ENCODE measurements around the gene NUP62. TPM values are rescaled to one million over a fixed set of nuclear protein-coding genes. Genes with fewer than 3 reads are reported as not detected.
A peak's percentile ranks its signal among the peaks of the same experiment; 100 is the strongest.

The NUP62 gene
- polyA plus RNA-seq, 1 of the 3 experiments (the other 2 are of a cell fraction), result 16.2 TPM

DNA sequence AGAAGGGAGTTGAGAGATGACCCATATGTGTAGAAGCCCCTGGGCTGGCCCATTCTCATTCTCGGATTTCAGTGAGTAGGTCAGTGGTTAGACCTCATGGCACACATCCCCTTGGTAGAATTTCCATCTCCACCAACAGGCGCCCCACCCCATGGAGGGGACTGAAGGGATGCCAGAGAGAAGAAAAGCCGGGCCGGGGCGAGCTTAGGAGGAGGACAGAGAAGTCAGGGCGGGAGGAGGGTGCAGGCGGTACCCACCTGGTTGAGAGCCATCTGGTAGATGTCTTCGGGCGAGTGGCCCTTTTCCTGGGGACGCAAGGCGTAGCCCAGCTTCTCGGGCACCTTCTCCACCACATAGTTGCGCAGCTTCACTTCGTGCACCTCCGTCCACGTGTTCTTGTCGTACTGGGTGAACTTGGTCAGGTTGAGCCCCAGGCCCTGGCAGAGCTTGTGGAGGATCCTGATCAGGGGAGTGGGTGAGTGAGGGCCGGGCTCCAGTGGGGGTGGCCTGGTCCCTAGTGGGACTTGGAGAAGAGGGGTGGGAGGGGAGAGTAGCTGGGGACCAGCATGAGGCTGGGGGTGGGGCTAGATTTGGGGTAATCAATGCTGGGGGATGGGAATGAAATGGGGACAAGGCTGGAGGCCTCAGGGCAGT lies 35.2 kb downstream of the NUP62 start (continued):
- TF ChIP-seq ELF1 (IDR thresholded peaks at IDR 0.05) (no peak), RAD21 (IDR thresholded peaks at IDR 0.05; ENCODE audit: low read length) (no peak), CHD2 (IDR thresholded peaks at IDR 0.05; ENCODE audit: low read length, partially characterized antibody) (no peak)
- TF ChIP-seq, protein P1, sequence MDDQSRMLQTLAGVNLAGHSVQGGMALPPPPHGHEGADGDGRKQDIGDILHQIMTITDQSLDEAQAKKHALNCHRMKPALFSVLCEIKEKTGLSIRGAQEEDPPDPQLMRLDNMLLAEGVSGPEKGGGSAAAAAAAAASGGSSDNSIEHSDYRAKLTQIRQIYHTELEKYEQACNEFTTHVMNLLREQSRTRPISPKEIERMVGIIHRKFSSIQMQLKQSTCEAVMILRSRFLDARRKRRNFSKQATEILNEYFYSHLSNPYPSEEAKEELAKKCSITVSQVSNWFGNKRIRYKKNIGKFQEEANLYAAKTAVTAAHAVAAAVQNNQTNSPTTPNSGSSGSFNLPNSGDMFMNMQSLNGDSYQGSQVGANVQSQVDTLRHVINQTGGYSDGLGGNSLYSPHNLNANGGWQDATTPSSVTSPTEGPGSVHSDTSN (IDR thresholded peaks at IDR 0.05), result no peak
- TF ChIP-seq, protein P2, sequence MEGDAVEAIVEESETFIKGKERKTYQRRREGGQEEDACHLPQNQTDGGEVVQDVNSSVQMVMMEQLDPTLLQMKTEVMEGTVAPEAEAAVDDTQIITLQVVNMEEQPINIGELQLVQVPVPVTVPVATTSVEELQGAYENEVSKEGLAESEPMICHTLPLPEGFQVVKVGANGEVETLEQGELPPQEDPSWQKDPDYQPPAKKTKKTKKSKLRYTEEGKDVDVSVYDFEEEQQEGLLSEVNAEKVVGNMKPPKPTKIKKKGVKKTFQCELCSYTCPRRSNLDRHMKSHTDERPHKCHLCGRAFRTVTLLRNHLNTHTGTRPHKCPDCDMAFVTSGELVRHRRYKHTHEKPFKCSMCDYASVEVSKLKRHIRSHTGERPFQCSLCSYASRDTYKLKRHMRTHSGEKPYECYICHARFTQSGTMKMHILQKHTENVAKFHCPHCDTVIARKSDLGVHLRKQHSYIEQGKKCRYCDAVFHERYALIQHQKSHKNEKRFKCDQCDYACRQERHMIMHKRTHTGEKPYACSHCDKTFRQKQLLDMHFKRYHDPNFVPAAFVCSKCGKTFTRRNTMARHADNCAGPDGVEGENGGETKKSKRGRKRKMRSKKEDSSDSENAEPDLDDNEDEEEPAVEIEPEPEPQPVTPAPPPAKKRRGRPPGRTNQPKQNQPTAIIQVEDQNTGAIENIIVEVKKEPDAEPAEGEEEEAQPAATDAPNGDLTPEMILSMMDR (IDR thresholded peaks at IDR 0.05), result no peak

DNA sequence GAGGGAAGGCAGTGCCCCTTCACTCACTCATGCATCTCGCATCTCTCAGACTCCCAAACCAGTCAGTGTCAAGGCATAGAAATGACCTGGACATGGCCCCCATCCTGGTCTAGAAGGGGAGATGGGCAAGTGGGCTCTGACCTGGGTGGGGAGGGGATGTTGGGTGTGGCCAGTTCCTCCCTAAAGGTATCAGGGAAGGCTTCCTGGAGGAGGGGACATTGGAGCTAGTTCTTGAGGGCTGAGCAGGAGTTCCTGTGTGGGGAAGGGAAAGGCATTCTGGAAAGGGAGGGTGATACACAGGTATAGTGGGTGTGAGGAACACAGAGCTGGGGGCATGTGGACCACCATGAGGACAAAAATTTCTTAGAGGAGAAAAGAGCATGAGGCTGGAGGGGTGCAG lies 36.6 kb downstream of the NUP62 start:
- no peaks in the 10 kb centered on the region for H3K36me3 ChIP-seq (replicated peaks in 1 of 2; ENCODE audit: control insufficient read depth in 1 of 2, insufficient read depth in 2 of 2, low read length in 1 of 2)
- no peaks in the 10 kb centered on the region for H4K20me1 ChIP-seq (ENCODE audit: insufficient read depth)
- WGBS (ENCODE audit: low lambda C conversion rate), result 100% methylated on average over 1 of the region's 1 CpG
- no peak overlapping the region for H3K4me2 ChIP-seq
- no peaks in the 10 kb centered on the region for H3K79me2 ChIP-seq (ENCODE audit: insufficient read depth)
- TF ChIP-seq, protein P3, sequence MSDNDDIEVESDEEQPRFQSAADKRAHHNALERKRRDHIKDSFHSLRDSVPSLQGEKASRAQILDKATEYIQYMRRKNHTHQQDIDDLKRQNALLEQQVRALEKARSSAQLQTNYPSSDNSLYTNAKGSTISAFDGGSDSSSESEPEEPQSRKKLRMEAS (IDR thresholded peaks at IDR 0.05; ENCODE audit: low read depth), result no peak
- H3K9ac ChIP-seq, result no peak overlapping the region
- POLR2A ChIA-PET, result no interaction called here
- no peaks in the 10 kb centered on the region for H3K9me2 ChIP-seq
- DNase-seq, result no peak
- no peak overlapping the region for H3K27ac ChIP-seq (ENCODE audit: low read depth in 2 of 2, low read length in 1 of 2)
- H3F3A ChIP-seq (replicated peaks; ENCODE audit: insufficient read depth), result no peaks in the 10 kb centered on the region
- H3K9me3 ChIP-seq, result no peaks in the 10 kb centered on the region
- no peaks in the 10 kb centered on the region for H3K27me3 ChIP-seq (ENCODE audit: insufficient read depth)
- CTCF ChIA-PET, result no interaction called here
- H3K4me3 ChIP-seq (ENCODE audit: low read depth in 2 of 2, low read length in 1 of 2), result no peak overlapping the region
- H2AFZ ChIP-seq (ENCODE audit: low read depth), result no peak overlapping the region
- H3K4me1 ChIP-seq (ENCODE audit: control insufficient read depth in 1 of 2, insufficient read depth in 2 of 2, low read depth in 1 of 2, low read length in 1 of 2), result peaks cover 0 to 13% of the 10 kb centered on the region in 2 experiments; a peak in 2 of 4 replicates

DNA sequence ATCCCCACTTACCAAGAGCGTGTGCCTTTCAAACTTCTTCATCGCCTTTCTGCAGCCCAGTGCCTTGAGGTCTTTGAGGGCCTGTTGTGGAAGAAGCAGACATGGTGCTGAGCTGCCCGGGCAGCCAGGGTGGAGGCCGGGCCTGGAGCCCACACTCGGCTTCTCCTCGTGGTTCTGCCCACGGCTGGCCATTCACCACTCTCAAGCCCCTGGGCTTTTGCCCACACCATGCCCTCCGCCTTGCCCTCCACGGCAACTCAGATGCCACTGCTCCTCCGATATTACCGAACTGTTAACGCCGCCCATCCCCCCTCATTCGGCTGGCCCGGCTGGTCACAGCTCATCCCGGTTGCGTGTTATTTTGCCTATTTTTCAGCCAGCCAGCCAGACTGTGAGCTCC lies 37.9 kb downstream of the NUP62 start:
- Histone ChIP-seq H2AFZ (ENCODE audit: low read depth) (no peak overlapping the region), H3K4me1 (ENCODE audit: control insufficient read depth in 1 of 2, insufficient read depth in 2 of 2, low read depth in 1 of 2, low read length in 1 of 2) (peaks cover 0 to 13% of the 10 kb centered on the region in 2 experiments; a peak in 1 of 4 replicates), H3K9me3 (no peaks in the 10 kb centered on the region), H3K4me2 (no peak overlapping the region), H3F3A (replicated peaks; ENCODE audit: insufficient read depth) (peaks cover 3% of the 10 kb centered on the region), H3K9ac (no peak overlapping the region), H3K27me3 (ENCODE audit: insufficient read depth) (no peaks in the 10 kb centered on the region), H3K79me2 (ENCODE audit: insufficient read depth) (no peaks in the 10 kb centered on the region), H3K27ac (ENCODE audit: low read depth in 2 of 2, low read length in 1 of 2) (peak overlapping the region in 1 of 2 experiments; percentile 44; a peak in 1 of 4 replicates), H3K4me3 (ENCODE audit: low read depth in 2 of 2, low read length in 1 of 2) (no peak overlapping the region), H4K20me1 (ENCODE audit: insufficient read depth) (no peaks in the 10 kb centered on the region), H3K36me3 (replicated peaks in 1 of 2; ENCODE audit: control insufficient read depth in 1 of 2, insufficient read depth in 2 of 2, low read length in 1 of 2) (no peaks in the 10 kb centered on the region), H3K9me2 (no peaks in the 10 kb centered on the region)
- POLR2A ChIA-PET, result interaction anchor here (1.4 to 1.8 kb wide), 2 partner anchors 14 to 37 kb away, joined by 3 to 9 read pairs; partner anchors contain the start of genes AKT1S1, ATF5, NUP62 and TBC1D17
- WGBS (ENCODE audit: low lambda C conversion rate), result 93% methylated on average over 17 of the region's 17 CpGs
- DNase-seq, result no peak
- TF ChIP-seq FOSL2 (IDR thresholded peaks at IDR 0.05; ENCODE audit: borderline replicate concordance, low read depth) (no peak), YY1 (IDR thresholded peaks at IDR 0.05; ENCODE audit: low read depth) (no peak), ELF1 (IDR thresholded peaks at IDR 0.05) (no peak)
- CTCF ChIA-PET, result interaction anchor here (0.8 kb wide), 1 partner anchor 82 kb away, joined by 3 read pairs; no protein-coding TSS in a partner anchor

Data from SK-N-SH (cell line).